ENCODE results near the gene SPAG16.
"Not testable (repeated sequence)": the region's sequence is repeated elsewhere in the genome, so short reads cannot be mapped to it uniquely, and the experiment has no call there.

DNA sequence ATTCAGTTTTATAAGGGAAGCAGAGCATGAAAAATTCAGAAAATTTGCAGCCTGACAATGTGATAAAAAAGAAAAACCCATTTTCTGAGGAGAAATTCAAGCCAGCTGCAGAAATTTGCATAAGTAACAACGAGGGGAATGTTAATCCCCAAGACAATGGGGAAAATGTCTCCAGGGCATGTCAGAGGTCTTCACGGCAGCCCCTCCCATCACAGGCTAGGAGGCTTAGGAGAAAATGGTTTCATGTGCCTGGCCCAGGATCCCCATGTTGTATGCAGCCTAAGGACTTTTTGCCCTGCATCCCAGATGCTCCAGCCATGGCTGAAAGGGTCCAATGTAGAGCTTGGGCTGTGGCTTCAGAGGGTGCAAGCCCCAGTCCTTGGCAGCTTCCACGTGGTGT lies 714.7 kb downstream of the SPAG16 start:
- TF ChIP-seq, protein P1, sequence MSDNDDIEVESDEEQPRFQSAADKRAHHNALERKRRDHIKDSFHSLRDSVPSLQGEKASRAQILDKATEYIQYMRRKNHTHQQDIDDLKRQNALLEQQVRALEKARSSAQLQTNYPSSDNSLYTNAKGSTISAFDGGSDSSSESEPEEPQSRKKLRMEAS (IDR thresholded peaks at IDR 0.05): not testable (repeated sequence)
- not testable (repeated sequence) for TF ChIP-seq JUNB (IDR thresholded peaks at IDR 0.05); CEBPB (IDR thresholded peaks at IDR 0.05); TP53 (CRISPR knock-in tag; IDR thresholded peaks at IDR 0.05); RFX5 (IDR thresholded peaks at IDR 0.05); ZFP36 (IDR thresholded peaks at IDR 0.05; ENCODE audit: borderline replicate concordance, partially characterized antibody)
- TF ChIP-seq, protein P2, sequence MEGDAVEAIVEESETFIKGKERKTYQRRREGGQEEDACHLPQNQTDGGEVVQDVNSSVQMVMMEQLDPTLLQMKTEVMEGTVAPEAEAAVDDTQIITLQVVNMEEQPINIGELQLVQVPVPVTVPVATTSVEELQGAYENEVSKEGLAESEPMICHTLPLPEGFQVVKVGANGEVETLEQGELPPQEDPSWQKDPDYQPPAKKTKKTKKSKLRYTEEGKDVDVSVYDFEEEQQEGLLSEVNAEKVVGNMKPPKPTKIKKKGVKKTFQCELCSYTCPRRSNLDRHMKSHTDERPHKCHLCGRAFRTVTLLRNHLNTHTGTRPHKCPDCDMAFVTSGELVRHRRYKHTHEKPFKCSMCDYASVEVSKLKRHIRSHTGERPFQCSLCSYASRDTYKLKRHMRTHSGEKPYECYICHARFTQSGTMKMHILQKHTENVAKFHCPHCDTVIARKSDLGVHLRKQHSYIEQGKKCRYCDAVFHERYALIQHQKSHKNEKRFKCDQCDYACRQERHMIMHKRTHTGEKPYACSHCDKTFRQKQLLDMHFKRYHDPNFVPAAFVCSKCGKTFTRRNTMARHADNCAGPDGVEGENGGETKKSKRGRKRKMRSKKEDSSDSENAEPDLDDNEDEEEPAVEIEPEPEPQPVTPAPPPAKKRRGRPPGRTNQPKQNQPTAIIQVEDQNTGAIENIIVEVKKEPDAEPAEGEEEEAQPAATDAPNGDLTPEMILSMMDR (IDR thresholded peaks at IDR 0.05): not testable (repeated sequence)
- TF ChIP-seq, protein P3, sequence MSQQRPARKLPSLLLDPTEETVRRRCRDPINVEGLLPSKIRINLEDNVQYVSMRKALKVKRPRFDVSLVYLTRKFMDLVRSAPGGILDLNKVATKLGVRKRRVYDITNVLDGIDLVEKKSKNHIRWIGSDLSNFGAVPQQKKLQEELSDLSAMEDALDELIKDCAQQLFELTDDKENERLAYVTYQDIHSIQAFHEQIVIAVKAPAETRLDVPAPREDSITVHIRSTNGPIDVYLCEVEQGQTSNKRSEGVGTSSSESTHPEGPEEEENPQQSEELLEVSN (IDR thresholded peaks at IDR 0.05; ENCODE audit: borderline replicate concordance, low read depth): not testable (repeated sequence)

Measured in A549 (cell line).